B cell (primary cell): ENCODE data around the gene ARMC9. TPM values are rescaled to one million over a fixed set of nuclear protein-coding genes. Genes with fewer than 3 reads are reported as not detected.

Experiments used
- ATAC-seq: fragments of 200-7000 bp; cut with Tn5 transposase; one replicate; pipeline ENCODE4 v1.10.0; 2021; ENCODE audit warnings: low read depth, mild to moderate bottlenecking, moderate number of reproducible peaks, moderate library complexity
- CTCF ChIA-PET: fragments of 350-600 bp; sonication (Branson Sonifier 250); formaldehyde crosslinking; loops from one replicate; lab custom pipeline; 2021; ENCODE audit warnings: antibody characterized with exemption, inconsistent platforms; lab: Charles Lee
- POLR2A ChIA-PET: fragments of 350-600 bp; sonication (Branson Sonifier 250); formaldehyde crosslinking; loops from one replicate; lab custom pipeline; 2021; ENCODE audit warnings: antibody characterized with exemption; lab: Charles Lee
- DNase-seq: peaks from one replicate; pipeline ENCODE4 v3.0.0; 2013
- H2AFZ ChIP-seq: 2 replicates; pipeline ENCODE4 v1.6.1; 2012; ENCODE audit warnings: mild to moderate bottlenecking, low read depth, low read length; ENCODE audit not compliant: insufficient read depth, poor library complexity, severe bottlenecking
- H3K27ac ChIP-seq, 2 donors: 1 replicate in 1 of 2; 2 replicates in 1 of 2; pipeline ENCODE4 v1.5.1; 2012 to 2013; ENCODE audit warnings: low read length in 2 of 2, mild to moderate bottlenecking in 2 of 2, moderate library complexity in 1 of 2
- H3K27me3 ChIP-seq, 4 experiments: fragments of 200-600 bp in 1 of 4; sonication (generic) in 1 of 4; replicated peaks in 1 of 4; 1 replicate in 2 of 4; 2 replicates in 2 of 4; pipeline versions ENCODE4 v1.6.1 to v1.7.0; 2013 to 2016; ENCODE audit warnings: low read length in 3 of 4, mild to moderate bottlenecking in 2 of 4, mixed read lengths in 1 of 4, moderate library complexity in 1 of 4; ENCODE audit not compliant: insufficient read depth in 4 of 4, control insufficient read depth in 3 of 4; ENCODE audit errors: control extremely low read depth in 1 of 4
- H3K36me3 ChIP-seq, 2 experiments: replicated peaks in 1 of 2; 1 replicate in 1 of 2; 2 replicates in 1 of 2; pipeline versions ENCODE4 v1.6.1 to v1.7.1; 2013; ENCODE audit warnings: low read length in 1 of 2; ENCODE audit not compliant: insufficient read depth in 2 of 2, control insufficient read depth in 1 of 2; ENCODE audit errors: control extremely low read depth in 1 of 2, extremely low read depth in 1 of 2
- H3K4me1 ChIP-seq, 2 donors: fragments of 200-600 bp in 1 of 2; sonication (generic) in 1 of 2; 1 replicate in 1 of 2; 2 replicates in 1 of 2; pipeline versions ENCODE4 v1.5.1 to v1.6.1; 2013 to 2017; ENCODE audit warnings: low read length in 2 of 2; ENCODE audit not compliant: control insufficient read depth in 2 of 2, insufficient read depth in 2 of 2
- H3K4me2 ChIP-seq: replicated peaks from 2 replicates; pipeline ENCODE3; 2012; ENCODE audit warnings: mild to moderate bottlenecking, low read depth, low read length; ENCODE audit not compliant: poor library complexity, severe bottlenecking
- H3K4me3 ChIP-seq, 5 experiments: fragments of 200-600 bp in 1 of 5; sonication (generic) in 1 of 5; 1 replicate in 3 of 5; 2 replicates in 2 of 5; pipeline versions ENCODE4 v1.5.1 to v1.7.0; 2011 to 2016; ENCODE audit warnings: low read length in 4 of 5, mild to moderate bottlenecking in 4 of 5, low read depth in 2 of 5, control low read depth in 1 of 5, moderate library complexity in 1 of 5; ENCODE audit not compliant: insufficient read depth in 1 of 5; ENCODE audit errors: control extremely low read depth in 1 of 5, extremely low read depth in 1 of 5
- H3K79me2 ChIP-seq: fragments of 200-600 bp; sonication (generic); one replicate; pipeline ENCODE4 v1.6.0; 2016; ENCODE audit warnings: low read length; ENCODE audit not compliant: control insufficient read depth, insufficient read depth
- H3K9ac ChIP-seq: fragments of 200-600 bp; sonication (generic); 2 replicates; pipeline ENCODE4 v1.6.1; 2017; ENCODE audit warnings: mild to moderate bottlenecking, low read length, moderate library complexity
- H3K9me3 ChIP-seq, 3 donors: one replicate each; pipeline versions ENCODE4 v1.6.1 to v1.7.1; 2013; ENCODE audit warnings: low read length in 2 of 3; ENCODE audit not compliant: control insufficient read depth in 2 of 3, insufficient read depth in 1 of 3; ENCODE audit errors: control extremely low read depth in 1 of 3
- H4K20me1 ChIP-seq: 2 replicates; pipeline ENCODE4 v1.6.0; 2012; ENCODE audit warnings: mild to moderate bottlenecking, low read length; ENCODE audit not compliant: insufficient read depth, control insufficient read depth, poor library complexity, severe bottlenecking
- H3K27ac Mint-ChIP-seq: one replicate; pipeline ENCODE4 v1.8.0; 2021; ENCODE audit warnings: mixed read lengths
- H3K27me3 Mint-ChIP-seq: one replicate; pipeline ENCODE4 v1.8.0; 2021; ENCODE audit warnings: mixed read lengths
- H3K4me1 Mint-ChIP-seq: one replicate; pipeline ENCODE4 v1.8.0; 2021; ENCODE audit warnings: mixed read lengths
- H3K4me3 Mint-ChIP-seq: one replicate; pipeline ENCODE4 v1.8.0; 2021; ENCODE audit warnings: mixed read lengths
- H3K9me3 Mint-ChIP-seq: one replicate; pipeline ENCODE4 v1.8.0; 2022; ENCODE audit warnings: mixed read lengths; ENCODE audit not compliant: insufficient read depth
- EZH2 ChIP-seq: IDR thresholded peaks from 2 replicates; pipeline ENCODE4 v1.6.1; 2012; ENCODE audit warnings: borderline replicate concordance, low read depth, mild to moderate bottlenecking, moderate library complexity, low read length; ENCODE audit not compliant: insufficient read depth, poor library complexity, severe bottlenecking
- whole genome bisulfite sequencing: methylation state at CpG from one replicate; pipeline ENCODE4 v1.1.5; 2013; ENCODE audit warnings: missing lambda C conversion rate; ENCODE audit not compliant: insufficient coverage; 5-methylcytosine and 5-hydroxymethylcytosine counted together
- intact Hi-C: fragments of 100-400 bp; cut with micrococcal nuclease; formaldehyde crosslinking; loops from one replicate; pipeline ENCODE4 v1.10.0; 2022
- polyA plus RNA-seq: library from polyadenylated mRNA; depleted of rRNA; stranded (reverse); fragments of >200 nt; gene quantifications from 2 replicates; pipeline ENCODE4 v1.2.3, GENCODE V29; 2012
- total RNA-seq, 2 donors: library from RNA; stranded (reverse); fragments of 120-200 nt in 1 of 2; gene quantifications; 1 replicate in 1 of 2; 2 replicates in 1 of 2; pipeline versions ENCODE4 v1.2.3 to v1.2.4, GENCODE V29; 2013 to 2022
- TF ChIP-seq, protein P1 (sequence below): fragments of 200-600 bp; IDR thresholded peaks from one replicate; pipeline ENCODE4 v1.8.0; 2022; ENCODE audit warnings: antibody characterized with exemption, mild to moderate bottlenecking

Gene ARMC9
- total and polyA plus RNA-seq, 2 donors (not counting 1 experiment from before 2014, with no cell fraction given) = 0.40 to 5.4 TPM

- Histone ChIP-seq H3K36me3 (no peaks in the 10 kb centered on the region), H2AFZ (peak overlapping the region; percentile 1), H3K79me2 (no peaks in the 10 kb centered on the region), H3K4me1 (peaks cover 18 to 22% of the 10 kb centered on the region in 2 donors), H3K27ac (no peak overlapping the region), H3K9me3 (no peaks in the 10 kb centered on the region), H3K4me3 (no peak overlapping the region), H3K9ac (no peak overlapping the region), H3K27me3 (no peaks in the 10 kb centered on the region), H4K20me1 (no peaks in the 10 kb centered on the region), H3K4me2 (no peak overlapping the region)
- ChIA-PET POLR2A (interaction anchor here (0.7 to 1.2 kb wide), 3 partner anchors 166 to 185 kb away, joined by 3 to 4 read pairs (median 3); partner anchors contain the start of gene B3GNT7), CTCF (interaction anchor here (0.5 to 10.1 kb wide), 44 partner anchors 8 to 403 kb away, joined by 3 to 325 read pairs (median 4); partner anchors contain the start of genes ARMC9, B3GNT7 and NCL)
- ATAC-seq (peak; percentile 77), DNase-seq (peak; percentile 80)
- H3K27me3 Mint-ChIP-seq = no peaks in the 10 kb centered on the region
- no peak overlapping the region for H3K4me3 Mint-ChIP-seq
- peak overlapping the region; percentile 69 for H3K27ac Mint-ChIP-seq
- no peak for TF ChIP-seq EZH2
- TF ChIP-seq, protein P1, sequence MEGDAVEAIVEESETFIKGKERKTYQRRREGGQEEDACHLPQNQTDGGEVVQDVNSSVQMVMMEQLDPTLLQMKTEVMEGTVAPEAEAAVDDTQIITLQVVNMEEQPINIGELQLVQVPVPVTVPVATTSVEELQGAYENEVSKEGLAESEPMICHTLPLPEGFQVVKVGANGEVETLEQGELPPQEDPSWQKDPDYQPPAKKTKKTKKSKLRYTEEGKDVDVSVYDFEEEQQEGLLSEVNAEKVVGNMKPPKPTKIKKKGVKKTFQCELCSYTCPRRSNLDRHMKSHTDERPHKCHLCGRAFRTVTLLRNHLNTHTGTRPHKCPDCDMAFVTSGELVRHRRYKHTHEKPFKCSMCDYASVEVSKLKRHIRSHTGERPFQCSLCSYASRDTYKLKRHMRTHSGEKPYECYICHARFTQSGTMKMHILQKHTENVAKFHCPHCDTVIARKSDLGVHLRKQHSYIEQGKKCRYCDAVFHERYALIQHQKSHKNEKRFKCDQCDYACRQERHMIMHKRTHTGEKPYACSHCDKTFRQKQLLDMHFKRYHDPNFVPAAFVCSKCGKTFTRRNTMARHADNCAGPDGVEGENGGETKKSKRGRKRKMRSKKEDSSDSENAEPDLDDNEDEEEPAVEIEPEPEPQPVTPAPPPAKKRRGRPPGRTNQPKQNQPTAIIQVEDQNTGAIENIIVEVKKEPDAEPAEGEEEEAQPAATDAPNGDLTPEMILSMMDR = peak; percentile 85
- H3K9me3 Mint-ChIP-seq = no peaks in the 10 kb centered on the region
- intact Hi-C loops = loop anchor here (1.0 to 5.0 kb wide), 7 partner anchors 69 to 375 kb away; no protein-coding TSS in a partner anchor
- peaks cover 23% of the 10 kb centered on the region for H3K4me1 Mint-ChIP-seq
- WGBS = 80% methylated on average over 11 of the region's 12 CpGs
Measured at GRCh38 chr2:231227310-231228162, 29.1 kb downstream of the ARMC9 start.

DNA sequence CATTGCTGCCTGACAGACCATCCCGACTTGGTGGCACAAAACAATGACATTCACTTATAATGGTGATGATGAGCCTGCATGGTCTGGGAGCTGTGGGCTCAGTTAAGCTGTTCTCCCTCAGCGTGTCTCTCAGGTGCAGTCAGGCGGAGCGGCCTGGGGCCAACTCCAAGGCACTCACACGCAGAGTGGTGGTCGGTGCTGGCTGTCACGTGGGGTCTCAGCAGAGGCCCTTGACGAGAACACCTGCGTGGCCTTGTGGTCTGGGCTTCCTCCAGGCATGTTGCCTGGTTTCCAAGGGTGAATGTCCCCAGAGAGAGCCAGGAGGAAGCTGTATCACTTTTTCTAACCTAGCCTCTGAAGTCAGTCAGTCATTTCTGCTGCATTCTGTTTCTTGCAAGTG, 29.8 kb downstream of the ARMC9 start:
- H4K20me1 ChIP-seq = no peaks in the 10 kb centered on the region
- no peaks in the 10 kb centered on the region for H3K36me3 ChIP-seq
- Mint-ChIP-seq H3K9me3 (no peaks in the 10 kb centered on the region), H3K27me3 (no peaks in the 10 kb centered on the region), H3K4me3 (peak overlapping the region; percentile 6), H3K4me1 (peaks cover 23% of the 10 kb centered on the region), H3K27ac (peak overlapping the region; percentile 69)
- peaks cover 18 to 22% of the 10 kb centered on the region in 2 donors for H3K4me1 ChIP-seq
- H3K4me2 ChIP-seq = peak overlapping the region; percentile 27
- no peak overlapping the region for H3K27ac ChIP-seq
- under 1% methylated on average over 8 of the region's 9 CpGs for WGBS
- DNase-seq = peak; percentile 64
- no peak overlapping the region for H3K9ac ChIP-seq
- H3K9me3 ChIP-seq = no peaks in the 10 kb centered on the region
- no peak overlapping the region for H3K4me3 ChIP-seq
- CTCF ChIA-PET = interaction anchor here (0.5 to 10.1 kb wide), 30 partner anchors 9 to 404 kb away, joined by 3 to 325 read pairs (median 4); partner anchors contain the start of genes ARMC9, B3GNT7 and NCL
- intact Hi-C loops = loop anchor here (5.0 kb wide), 2 partner anchors 164 to 374 kb away; no protein-coding TSS in a partner anchor
- peak; percentile 75 for ATAC-seq
- no peaks in the 10 kb centered on the region for H3K27me3 ChIP-seq
- POLR2A ChIA-PET = interaction anchor here (0.5 to 1.2 kb wide), 4 partner anchors 15 to 184 kb away, joined by 3 to 4 read pairs (median 4); partner anchors contain the start of gene B3GNT7
- H2AFZ ChIP-seq = peak overlapping the region; percentile 24
- TF ChIP-seq EZH2 = no peak
- TF ChIP-seq, protein P1 = no peak
- no peaks in the 10 kb centered on the region for H3K79me2 ChIP-seq
